GM12872 (cell line): ENCODE results near the gene ZPBP.

Source experiments
- TF ChIP-seq, protein P1 (sequence below): IDR thresholded peaks from 3 replicates; pipeline ENCODE4 v1.5.1; 2011; ENCODE audit warnings: low read depth, mild to moderate bottlenecking, low read length, moderate library complexity; ENCODE audit not compliant: insufficient read depth

ZPBP gene

DNA sequence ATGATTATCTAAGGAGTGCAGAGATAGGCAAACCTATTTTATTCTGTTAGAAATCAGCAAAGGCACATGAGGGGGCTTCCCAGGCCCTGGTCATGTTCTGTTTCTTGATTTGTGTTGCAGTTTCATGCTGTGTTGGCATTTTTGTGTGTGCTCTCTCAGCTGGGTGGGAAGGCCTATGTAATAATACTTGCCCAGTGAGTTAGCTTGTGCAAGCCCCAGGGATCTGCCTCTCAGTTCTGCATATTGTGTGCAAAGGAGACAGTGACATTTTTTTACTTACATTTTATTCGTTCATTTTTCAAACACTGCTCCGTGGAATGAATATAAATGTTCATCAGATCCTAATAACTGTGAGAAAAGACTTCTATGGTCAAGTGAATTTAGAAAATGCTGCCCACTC, 200.6 kb downstream of the ZPBP start:
- TF ChIP-seq, protein P1, sequence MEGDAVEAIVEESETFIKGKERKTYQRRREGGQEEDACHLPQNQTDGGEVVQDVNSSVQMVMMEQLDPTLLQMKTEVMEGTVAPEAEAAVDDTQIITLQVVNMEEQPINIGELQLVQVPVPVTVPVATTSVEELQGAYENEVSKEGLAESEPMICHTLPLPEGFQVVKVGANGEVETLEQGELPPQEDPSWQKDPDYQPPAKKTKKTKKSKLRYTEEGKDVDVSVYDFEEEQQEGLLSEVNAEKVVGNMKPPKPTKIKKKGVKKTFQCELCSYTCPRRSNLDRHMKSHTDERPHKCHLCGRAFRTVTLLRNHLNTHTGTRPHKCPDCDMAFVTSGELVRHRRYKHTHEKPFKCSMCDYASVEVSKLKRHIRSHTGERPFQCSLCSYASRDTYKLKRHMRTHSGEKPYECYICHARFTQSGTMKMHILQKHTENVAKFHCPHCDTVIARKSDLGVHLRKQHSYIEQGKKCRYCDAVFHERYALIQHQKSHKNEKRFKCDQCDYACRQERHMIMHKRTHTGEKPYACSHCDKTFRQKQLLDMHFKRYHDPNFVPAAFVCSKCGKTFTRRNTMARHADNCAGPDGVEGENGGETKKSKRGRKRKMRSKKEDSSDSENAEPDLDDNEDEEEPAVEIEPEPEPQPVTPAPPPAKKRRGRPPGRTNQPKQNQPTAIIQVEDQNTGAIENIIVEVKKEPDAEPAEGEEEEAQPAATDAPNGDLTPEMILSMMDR: no peak
